Cardiac muscle cell (in vitro differentiated cells and primary cell): ENCODE data around the gene DOK1. TPM values are rescaled to one million over a fixed set of nuclear protein-coding genes. Genes with fewer than 3 reads are reported as not detected.

Experiments used
- DNase-seq, 2 donors: peaks; one replicate each; pipeline versions ENCODE4 v3.0.0 to v3.0.0-alpha.2; 2010 to 2017; ENCODE audit warnings: low read depth in 1 of 2, low spot score in 1 of 2
- H3K27ac ChIP-seq: fragments of 200-600 bp; sonication (generic); 2 replicates; pipeline ENCODE4 v1.5.1; 2016
- H3K27me3 ChIP-seq: fragments of 200-600 bp; sonication (generic); 2 replicates; pipeline ENCODE4 v1.6.0; 2016; ENCODE audit warnings: control low read depth
- H3K36me3 ChIP-seq: fragments of 200-600 bp; sonication (generic); 2 replicates; pipeline ENCODE4 v1.5.1; 2016; ENCODE audit warnings: control low read depth
- H3K4me1 ChIP-seq: fragments of 200-600 bp; sonication (generic); 2 replicates; pipeline ENCODE4 v1.8.1; 2017; ENCODE audit warnings: low read depth, mild to moderate bottlenecking, mixed run types
- H3K4me3 ChIP-seq: fragments of 200-600 bp; sonication (generic); 2 replicates; pipeline ENCODE4 v1.5.1; 2016; ENCODE audit warnings: mild to moderate bottlenecking
- H3K9me3 ChIP-seq: fragments of 200-600 bp; sonication (generic); 2 replicates; pipeline ENCODE4 v1.5.1; 2017; ENCODE audit warnings: low read depth, mild to moderate bottlenecking, control low read depth
- CTCF ChIP-seq: IDR thresholded peaks from 2 replicates; pipeline ENCODE4 v1.5.1; 2012; ENCODE audit warnings: low read depth, mild to moderate bottlenecking, low read length
- polyA plus RNA-seq: library from polyadenylated mRNA; unstranded; fragments of >200 nt; fragmentation: Nextera tagmentation; extraction: Ambion mirVana; gene quantifications from 2 replicates; pipeline ENCODE4 v1.2.1, GENCODE V29; 2016
- total RNA-seq: library from RNA; depleted of rRNA; stranded (reverse); fragments of >200 nt; gene quantifications from 2 replicates; pipeline ENCODE4 v1.2.3, GENCODE V29; 2016

Gene DOK1
- total and polyA plus RNA-seq, 2 experiments from 2014 or later = 10.0 to 26.1 TPM

- H3K27ac ChIP-seq = no peak overlapping the region
- H3K4me1 ChIP-seq = peaks cover 8% of the 10 kb centered on the region
- no peaks in the 10 kb centered on the region for H3K9me3 ChIP-seq
- DNase-seq = no peak
- H3K4me3 ChIP-seq = no peak overlapping the region
- TF ChIP-seq CTCF = no peak
- peaks cover 9% of the 10 kb centered on the region for H3K36me3 ChIP-seq
- no peaks in the 10 kb centered on the region for H3K27me3 ChIP-seq
These were observed 21.1 kb upstream of the DOK1 start for GRCh38 chr2:74533464-74533863.

GRCh38 chr2:74534411-74534810 lies 20.1 kb upstream of the DOK1 start:
- H3K27ac ChIP-seq = no peak overlapping the region
- no peak for TF ChIP-seq CTCF
- no peak overlapping the region for H3K4me3 ChIP-seq
- peaks cover 5% of the 10 kb centered on the region for H3K4me1 ChIP-seq
- DNase-seq = no peak
- H3K27me3 ChIP-seq = no peaks in the 10 kb centered on the region
- peaks cover 9% of the 10 kb centered on the region for H3K36me3 ChIP-seq
- H3K9me3 ChIP-seq = no peaks in the 10 kb centered on the region

- TF ChIP-seq CTCF = no peak
- no peak for DNase-seq
- no peak overlapping the region for H3K4me3 ChIP-seq
- no peaks in the 10 kb centered on the region for H3K27me3 ChIP-seq
- H3K36me3 ChIP-seq = peaks cover 9% of the 10 kb centered on the region
- no peaks in the 10 kb centered on the region for H3K9me3 ChIP-seq
- no peak overlapping the region for H3K27ac ChIP-seq
- H3K4me1 ChIP-seq = peaks cover 4% of the 10 kb centered on the region
These were observed 19.0 kb upstream of the DOK1 start for GRCh38 chr2:74535440-74535965.

- no peaks in the 10 kb centered on the region for H3K27me3 ChIP-seq
- no peak for DNase-seq
- H3K4me1 ChIP-seq = no peaks in the 10 kb centered on the region
- H3K9me3 ChIP-seq = no peaks in the 10 kb centered on the region
- H3K4me3 ChIP-seq = no peak overlapping the region
- TF ChIP-seq CTCF = no peak
- H3K27ac ChIP-seq = no peak overlapping the region
- H3K36me3 ChIP-seq = peaks cover 9% of the 10 kb centered on the region
These were observed 18.2 kb upstream of the DOK1 start for GRCh38 chr2:74536166-74536950.

GRCh38 chr2:74537140-74537539 lies 17.4 kb upstream of the DOK1 start:
- TF ChIP-seq CTCF = no peak

More at GRCh38 chr2:74537140-74537539, 17.4 kb upstream of the DOK1 start:
- Histone ChIP-seq H3K9me3 (no peaks in the 10 kb centered on the region), H3K27me3 (no peaks in the 10 kb centered on the region), H3K36me3 (peaks cover 9% of the 10 kb centered on the region), H3K27ac (no peak overlapping the region), H3K4me1 (no peaks in the 10 kb centered on the region), H3K4me3 (no peak overlapping the region)
- DNase-seq = no peak
